Immature natural killer cell (primary cell): ENCODE data around the gene TCF21. TPM values are rescaled to one million over a fixed set of nuclear protein-coding genes. Genes with fewer than 3 reads are reported as not detected.
A peak's percentile ranks its signal among the peaks of the same experiment; 100 is the strongest.
"Not testable (repeated sequence)": the region's sequence is repeated elsewhere in the genome, so short reads cannot be mapped to it uniquely, and the experiment has no call there.

Experiments used
- DNase-seq, 3 donors: peaks; one replicate each; pipeline ENCODE4 v3.0.0; 2022; ENCODE audit warnings: mixed read lengths in 1 of 3
- H3K27ac Mint-ChIP-seq, 6 donors: one replicate each; pipeline ENCODE4 v1.8.0; 2020; ENCODE audit warnings: mixed read lengths in 6 of 6, mild to moderate bottlenecking in 5 of 6, inconsistent platforms in 4 of 6, moderate library complexity in 3 of 6
- H3K27me3 Mint-ChIP-seq, 3 donors: one replicate each; pipeline ENCODE4 v1.8.0; 2020 to 2021; ENCODE audit warnings: low read depth in 3 of 3, mild to moderate bottlenecking in 3 of 3, mixed read lengths in 3 of 3, moderate library complexity in 3 of 3, inconsistent platforms in 1 of 3
- H3K36me3 Mint-ChIP-seq, 3 donors: one replicate each; pipeline ENCODE4 v1.8.0; 2020; ENCODE audit warnings: mixed read lengths in 3 of 3, inconsistent platforms in 2 of 3, mild to moderate bottlenecking in 2 of 3
- H3K4me1 Mint-ChIP-seq, 2 donors: one replicate each; pipeline ENCODE4 v1.8.0; 2020; ENCODE audit warnings: inconsistent platforms in 2 of 2, mild to moderate bottlenecking in 2 of 2, mixed read lengths in 2 of 2, moderate library complexity in 1 of 2
- H3K4me3 Mint-ChIP-seq, 5 donors: one replicate each; pipeline ENCODE4 v1.8.0; 2020; ENCODE audit warnings: mild to moderate bottlenecking in 5 of 5, mixed read lengths in 5 of 5, inconsistent platforms in 3 of 5, moderate library complexity in 3 of 5
- H3K9me3 Mint-ChIP-seq, 6 donors: one replicate each; pipeline ENCODE4 v1.8.0; 2020; ENCODE audit warnings: mild to moderate bottlenecking in 6 of 6, mixed read lengths in 6 of 6, inconsistent platforms in 4 of 6, moderate library complexity in 3 of 6
- polyA plus RNA-seq, 3 donors: library from polyadenylated mRNA; unstranded; fragments of 300-500 nt; fragmentation: Illumina TruSeq; gene quantifications; one replicate each; pipeline ENCODE4 v1.2.3, GENCODE V29; 2021

TCF21 gene
- not detected for polyA plus RNA-seq

DNA sequence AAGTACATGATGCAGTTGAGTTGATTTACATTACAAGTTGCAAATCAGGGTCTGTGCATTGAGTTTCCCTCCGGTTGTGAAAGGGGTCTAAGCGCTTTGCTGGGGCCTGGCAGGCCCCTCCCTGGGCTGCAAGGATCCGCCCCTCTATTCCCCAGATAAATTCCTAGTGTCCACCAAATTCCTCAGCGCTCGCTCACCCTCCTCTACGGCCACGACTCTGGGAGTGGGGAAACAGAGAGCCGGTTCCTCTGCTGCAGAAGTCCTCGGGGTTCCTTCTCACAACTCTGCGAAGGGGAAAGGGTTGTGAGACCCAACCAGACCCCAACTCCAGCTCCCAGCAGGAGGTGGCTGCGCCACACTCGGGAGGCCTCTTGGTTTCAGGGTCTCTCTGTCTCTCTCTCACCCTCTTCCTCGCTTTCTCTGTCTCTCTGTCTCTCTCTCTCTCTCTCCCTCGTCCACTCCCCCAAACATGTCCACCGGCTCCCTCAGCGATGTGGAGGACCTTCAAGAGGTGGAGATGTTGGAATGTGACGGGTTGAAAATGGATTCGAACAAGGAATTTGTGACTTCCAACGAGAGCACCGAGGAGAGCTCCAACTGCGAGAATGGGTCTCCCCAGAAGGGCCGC is at the start of gene TCF21:
Gene TCF21, plus strand, starts transcription at position 185 of the 628 bp plus-strand sequence. Its CDS starts 285 bp downstream, at position 470.
- Mint-ChIP-seq H3K4me3 (peak within 1 kb of the TSS in 2 of 5 donors; percentile 16 to 21), H3K4me1 (peaks cover 14 to 21% of the 10 kb centered on the region in 2 donors), H3K27ac (no peak within 1 kb of the TSS), H3K9me3 (no peaks in the 10 kb centered on the region), H3K36me3 (no peaks in the 10 kb centered on the region), H3K27me3 (peaks cover 16 to 58% (median 37%) of the 10 kb centered on the region in 3 donors)
- DNase-seq: no peak

DNA sequence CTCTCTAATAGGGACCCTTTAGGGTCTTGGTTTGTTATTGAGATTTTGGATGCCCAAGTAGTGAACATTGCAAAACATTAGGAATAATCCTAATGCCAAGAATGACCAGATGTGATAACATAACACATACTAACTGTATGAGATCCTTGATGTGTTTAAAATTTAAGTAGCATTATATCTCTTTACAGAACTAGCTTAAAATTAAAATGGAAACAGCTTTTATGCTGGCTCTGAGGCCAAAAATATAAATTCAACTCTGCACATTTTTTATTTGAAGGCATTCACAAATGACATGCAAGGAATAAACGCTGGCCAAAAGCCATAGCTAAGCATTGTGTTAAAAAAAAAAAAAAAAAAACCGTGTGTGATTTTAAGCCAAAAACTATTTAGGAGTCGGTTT is 47.7 kb upstream of the TCF21 start:
- H3K4me1 Mint-ChIP-seq: peaks cover 3 to 10% of the 10 kb centered on the region in 2 donors
- no peak overlapping the region for H3K4me3 Mint-ChIP-seq
- H3K36me3 Mint-ChIP-seq: no peaks in the 10 kb centered on the region
- peaks cover 0 to 2% (median 0%) of the 10 kb centered on the region in 6 donors for H3K9me3 Mint-ChIP-seq
- H3K27ac Mint-ChIP-seq: no peak overlapping the region
- DNase-seq: no peak
- peaks cover 0 to 13% (median 8%) of the 10 kb centered on the region in 3 donors for H3K27me3 Mint-ChIP-seq

DNA sequence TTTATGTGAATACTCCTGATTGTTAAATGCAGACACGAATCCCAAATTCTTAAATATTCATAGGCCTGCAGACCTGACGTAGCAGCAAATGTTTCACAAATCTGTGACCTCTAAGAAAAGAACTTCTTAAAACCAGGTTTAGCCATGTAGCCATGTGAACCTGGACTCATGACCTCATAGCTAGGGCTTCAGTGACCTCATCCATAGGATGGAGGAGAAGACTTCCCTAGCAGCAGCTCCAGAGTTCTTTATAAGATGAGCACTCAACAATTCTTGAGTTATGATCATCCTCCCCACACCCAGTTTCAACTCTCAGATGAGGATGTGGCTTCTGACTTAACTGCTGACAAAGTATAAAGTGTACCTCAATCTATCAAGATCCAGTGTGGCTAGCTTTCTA is 45.8 kb upstream of the TCF21 start:
- DNase-seq: no peak
- peaks cover 2 to 4% of the 10 kb centered on the region in 2 donors for H3K4me1 Mint-ChIP-seq
- H3K27me3 Mint-ChIP-seq: peaks cover 0 to 9% (median 8%) of the 10 kb centered on the region in 3 donors
- H3K4me3 Mint-ChIP-seq: no peak overlapping the region
- H3K27ac Mint-ChIP-seq: no peak overlapping the region
- H3K9me3 Mint-ChIP-seq: peaks cover 0 to 2% (median 0%) of the 10 kb centered on the region in 6 donors
- H3K36me3 Mint-ChIP-seq: no peaks in the 10 kb centered on the region

DNA sequence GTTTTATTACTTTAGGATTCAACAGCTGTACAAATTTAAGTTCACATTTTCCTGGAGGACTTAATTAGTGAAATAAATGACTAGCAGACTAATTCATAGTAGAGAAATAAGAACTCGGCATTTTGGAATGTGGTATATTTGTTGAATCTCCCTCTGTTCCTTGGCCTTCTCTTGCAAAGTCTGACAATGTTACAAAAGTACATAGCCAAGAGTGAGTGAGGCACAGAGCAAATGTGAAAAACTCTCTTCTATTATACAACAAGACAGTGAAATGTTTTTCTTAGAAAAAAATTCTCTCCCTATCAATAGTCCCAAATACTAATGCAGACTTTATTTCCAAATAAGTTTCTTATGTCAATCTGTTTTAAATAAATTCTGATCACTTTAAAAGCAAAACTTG is 44.2 kb upstream of the TCF21 start:
- Mint-ChIP-seq H3K36me3 (no peaks in the 10 kb centered on the region), H3K9me3 (peaks cover 0 to 2% (median 0%) of the 10 kb centered on the region in 6 donors), H3K4me3 (no peak overlapping the region), H3K27me3 (peaks cover 0 to 4% (median 4%) of the 10 kb centered on the region in 3 donors), H3K4me1 (no peaks in the 10 kb centered on the region), H3K27ac (no peak overlapping the region)
- no peak for DNase-seq

- H3K4me3 Mint-ChIP-seq: no peak overlapping the region
- H3K27me3 Mint-ChIP-seq: peaks cover 10 to 26% (median 16%) of the 10 kb centered on the region in 3 donors
These were observed 34.9 kb upstream of the TCF21 start for GRCh38 chr6:133854041-133854363.

DNA sequence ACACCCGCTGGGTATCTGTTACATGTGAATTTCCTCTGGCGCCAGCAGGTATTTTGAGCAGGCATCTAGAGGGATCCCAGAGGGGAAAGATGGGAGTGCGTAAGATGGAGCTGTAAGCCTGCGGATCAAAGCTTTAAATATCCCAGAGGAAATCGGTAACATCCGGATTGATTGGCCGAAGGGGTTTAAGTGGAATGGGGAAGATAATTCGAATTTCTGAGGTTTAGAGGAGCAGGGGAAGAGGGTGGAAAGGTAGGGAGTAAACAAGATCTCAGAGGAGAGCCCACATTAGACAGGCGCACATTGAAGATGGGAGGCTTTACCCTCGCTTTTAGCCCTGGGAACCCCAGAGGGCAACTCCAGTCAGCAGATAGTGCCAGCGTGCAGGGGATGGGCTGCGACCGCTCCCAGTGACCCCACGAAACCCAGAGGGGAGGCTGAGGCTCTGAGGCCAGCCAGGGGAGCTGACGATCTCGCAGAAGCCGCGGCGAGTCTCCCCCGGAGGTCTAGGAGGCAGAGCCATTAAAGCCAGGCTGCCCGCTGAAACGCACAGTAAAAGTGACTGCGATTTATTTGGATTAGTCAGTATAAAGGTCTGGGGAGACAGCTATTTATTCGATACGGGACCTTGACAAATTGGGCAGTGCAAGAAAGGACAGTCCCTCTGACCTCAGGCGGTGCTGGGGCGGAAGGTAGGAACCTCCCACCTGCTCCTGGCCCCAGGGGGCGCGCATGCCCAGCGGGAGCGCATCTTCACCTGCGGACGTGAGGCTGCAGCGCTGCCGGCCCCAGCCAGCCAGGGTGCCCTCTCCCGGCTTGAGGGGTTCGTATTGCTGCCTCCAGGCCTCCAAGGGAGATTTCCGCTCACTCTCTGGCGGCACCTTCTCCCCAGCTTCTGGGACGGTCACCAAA is 34.3 kb upstream of the TCF21 start:
- Mint-ChIP-seq H3K27me3 (peaks cover 10 to 29% (median 16%) of the 10 kb centered on the region in 3 donors), H3K9me3 (peaks cover 0 to 19% (median 6%) of the 10 kb centered on the region in 6 donors), H3K4me1 (no peaks in the 10 kb centered on the region), H3K27ac (no peak overlapping the region), H3K4me3 (no peak overlapping the region), H3K36me3 (no peaks in the 10 kb centered on the region)
- no peak for DNase-seq

More at GRCh38 chr6:133854041-133854363, 34.9 kb upstream of the TCF21 start:
- H3K9me3 Mint-ChIP-seq: peaks cover 0 to 16% (median 2%) of the 10 kb centered on the region in 6 donors
- H3K4me1 Mint-ChIP-seq: no peaks in the 10 kb centered on the region
- no peaks in the 10 kb centered on the region for H3K36me3 Mint-ChIP-seq
- H3K27ac Mint-ChIP-seq: no peak overlapping the region
- DNase-seq: no peak

GRCh38 chr6:133855276-133855990 is 33.5 kb upstream of the TCF21 start:
- H3K36me3 Mint-ChIP-seq: no peaks in the 10 kb centered on the region
- DNase-seq: no peak
- no peak overlapping the region for H3K27ac Mint-ChIP-seq
- peaks cover 0 to 19% (median 7%) of the 10 kb centered on the region in 6 donors for H3K9me3 Mint-ChIP-seq
- peaks cover 11 to 33% (median 19%) of the 10 kb centered on the region in 3 donors for H3K27me3 Mint-ChIP-seq
- H3K4me3 Mint-ChIP-seq: no peak overlapping the region
- H3K4me1 Mint-ChIP-seq: no peaks in the 10 kb centered on the region

DNA sequence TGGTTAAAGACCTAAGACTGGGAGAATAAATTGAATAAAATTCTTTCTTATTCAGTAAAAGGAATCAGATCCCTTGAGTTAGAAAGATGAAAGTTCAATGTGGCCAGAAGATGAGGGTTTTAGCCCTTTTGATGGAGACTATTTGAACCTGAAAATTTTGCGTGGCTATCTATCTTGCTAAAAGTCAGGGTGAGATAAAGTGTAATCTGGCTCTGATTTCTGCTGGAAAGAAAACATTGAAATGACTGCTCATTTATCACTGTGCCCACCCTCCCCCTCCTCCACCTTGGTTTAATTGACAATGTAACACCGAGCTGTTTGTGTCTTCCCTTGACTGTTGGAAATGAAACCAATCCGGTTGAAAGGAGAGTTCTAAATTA is 32.9 kb upstream of the TCF21 start:
- Mint-ChIP-seq H3K9me3 (peaks cover 3 to 19% (median 8%) of the 10 kb centered on the region in 6 donors), H3K27ac (no peak overlapping the region), H3K4me3 (no peak overlapping the region), H3K4me1 (no peaks in the 10 kb centered on the region), H3K36me3 (no peaks in the 10 kb centered on the region), H3K27me3 (peaks cover 11 to 31% (median 19%) of the 10 kb centered on the region in 3 donors)
- DNase-seq: no peak

DNA sequence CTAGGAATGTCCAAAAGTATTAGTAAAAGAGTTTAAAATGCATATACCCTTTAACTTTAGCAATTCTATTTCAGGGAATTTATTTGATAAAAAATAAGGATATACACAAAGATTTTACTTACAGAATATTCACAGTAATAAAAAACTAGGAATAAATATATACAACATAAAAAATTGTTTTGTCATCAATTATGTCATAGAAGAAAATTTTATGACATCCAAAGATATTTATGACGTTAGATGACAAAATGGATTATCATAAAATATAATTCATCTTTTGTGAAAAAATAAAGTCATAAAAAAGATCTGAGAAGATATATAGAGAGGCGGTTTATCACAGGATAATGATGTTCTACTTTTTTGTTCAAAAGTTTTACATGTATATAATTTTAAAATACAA is 32.0 kb upstream of the TCF21 start:
- H3K27me3 Mint-ChIP-seq: peaks cover 11 to 31% (median 17%) of the 10 kb centered on the region in 3 donors
- no peak overlapping the region for H3K27ac Mint-ChIP-seq
- no peak overlapping the region for H3K4me3 Mint-ChIP-seq
- DNase-seq: no peak
- H3K36me3 Mint-ChIP-seq: no peaks in the 10 kb centered on the region
- H3K4me1 Mint-ChIP-seq: no peaks in the 10 kb centered on the region
- peaks cover 3 to 13% (median 7%) of the 10 kb centered on the region in 6 donors for H3K9me3 Mint-ChIP-seq

DNA sequence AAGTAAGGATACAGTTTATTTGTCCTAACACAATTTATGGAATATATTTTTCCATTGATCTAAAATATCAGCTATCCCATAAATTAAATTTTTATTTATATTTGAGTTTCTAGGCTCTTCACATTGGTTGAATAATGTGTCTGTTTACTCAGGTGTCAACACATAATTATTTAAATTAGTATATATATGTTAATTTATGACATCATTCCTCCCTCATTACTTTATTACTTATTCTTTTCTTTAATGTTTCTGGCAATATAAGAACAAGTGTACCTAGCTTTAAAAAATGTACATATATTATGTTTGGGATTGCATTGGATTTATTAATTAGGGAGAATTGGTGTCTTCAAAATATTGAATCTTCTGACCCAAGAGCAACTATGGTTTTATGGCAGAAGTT is 31.2 kb upstream of the TCF21 start:
- peaks cover 11 to 33% (median 17%) of the 10 kb centered on the region in 3 donors for H3K27me3 Mint-ChIP-seq
- no peak overlapping the region for H3K4me3 Mint-ChIP-seq
- peaks cover 7 to 21% (median 12%) of the 10 kb centered on the region in 6 donors for H3K9me3 Mint-ChIP-seq
- H3K4me1 Mint-ChIP-seq: no peaks in the 10 kb centered on the region
- no peak for DNase-seq
- no peak overlapping the region for H3K27ac Mint-ChIP-seq
- peaks cover 0 to 7% (median 0%) of the 10 kb centered on the region in 3 donors for H3K36me3 Mint-ChIP-seq

DNA sequence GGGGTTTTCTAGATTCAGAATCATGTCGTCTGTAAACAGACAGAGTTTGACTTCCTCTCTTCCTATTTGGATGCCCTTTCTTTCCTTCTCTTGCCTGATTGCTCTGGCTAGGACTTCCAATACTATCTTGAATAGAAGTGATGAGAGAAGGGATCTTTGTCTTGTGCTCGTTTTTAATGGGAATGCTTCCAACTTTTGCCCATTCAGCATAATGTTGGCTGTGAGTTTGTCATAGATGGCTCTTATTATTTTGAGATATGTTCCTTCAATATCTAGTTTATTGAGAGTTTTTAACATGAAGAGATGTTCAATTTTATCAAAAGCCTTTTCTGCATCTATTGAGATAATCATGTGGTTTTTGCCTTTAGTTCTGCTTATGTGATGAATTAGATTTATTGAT is 27.6 kb upstream of the TCF21 start:
- H3K4me3 Mint-ChIP-seq, H3K27ac Mint-ChIP-seq, DNase-seq, H3K4me1 Mint-ChIP-seq: not testable (repeated sequence)
- Mint-ChIP-seq H3K27me3 (peaks cover 3 to 31% (median 9%) of the 10 kb centered on the region in 3 donors), H3K36me3 (peaks cover 0 to 12% (median 4%) of the 10 kb centered on the region in 3 donors), H3K9me3 (peaks cover 8 to 37% (median 29%) of the 10 kb centered on the region in 6 donors)

- no peak for DNase-seq
- Mint-ChIP-seq H3K9me3 (peaks cover 8 to 37% (median 29%) of the 10 kb centered on the region in 6 donors), H3K27ac (no peak overlapping the region), H3K4me1 (no peaks in the 10 kb centered on the region), H3K36me3 (peaks cover 0 to 12% (median 4%) of the 10 kb centered on the region in 3 donors), H3K4me3 (no peak overlapping the region), H3K27me3 (peaks cover 3 to 31% (median 4%) of the 10 kb centered on the region in 3 donors)
These were observed 25.7 kb upstream of the TCF21 start for GRCh38 chr6:133863228-133863627.

DNA sequence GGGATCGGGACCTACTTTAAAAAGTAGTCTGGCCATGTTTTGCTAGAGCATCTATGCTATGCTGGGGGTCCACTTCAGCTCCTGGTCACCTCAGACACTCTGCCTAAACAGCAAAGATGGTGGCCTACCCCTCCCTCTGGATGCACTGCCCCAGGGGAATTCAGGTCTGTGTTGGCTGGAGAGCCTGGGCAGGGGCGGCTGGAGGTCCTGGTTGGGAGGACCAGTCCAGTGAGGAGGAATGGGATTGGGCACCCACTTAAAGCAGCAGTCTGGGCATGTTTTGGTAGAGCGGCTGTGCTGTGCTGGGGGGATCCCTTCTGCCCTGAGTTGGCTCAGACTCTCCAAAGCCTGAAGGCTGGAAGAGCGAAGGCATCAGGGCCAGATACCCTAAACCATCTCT is 23.2 kb upstream of the TCF21 start:
- no peaks in the 10 kb centered on the region for H3K4me1 Mint-ChIP-seq
- H3K27ac Mint-ChIP-seq: no peak overlapping the region
- H3K9me3 Mint-ChIP-seq: peaks cover 0 to 32% (median 24%) of the 10 kb centered on the region in 6 donors
- DNase-seq: no peak
- H3K27me3 Mint-ChIP-seq: peaks cover 1 to 26% (median 1%) of the 10 kb centered on the region in 3 donors
- peaks cover 0 to 12% (median 4%) of the 10 kb centered on the region in 3 donors for H3K36me3 Mint-ChIP-seq
- H3K4me3 Mint-ChIP-seq: no peak overlapping the region
